ENCODE data around the gene TRIM71. TPM values are rescaled to one million over a fixed set of nuclear protein-coding genes. Genes with fewer than 3 reads are reported as not detected.

Gene TRIM71
- total RNA-seq, 1 donor from 2014 or later: 74.0 TPM

GRCh38 chr3:32903953-32904352, 86.2 kb downstream of the TRIM71 start:
- H3K36me3 Mint-ChIP-seq (ENCODE audit: low read depth, unreplicated experiment): peaks cover 3% of the 10 kb centered on the region
- no peaks in the 10 kb centered on the region for H3K9me3 Mint-ChIP-seq (ENCODE audit: unreplicated experiment)
- no peak for TF ChIP-seq CTCF (IDR thresholded peaks at IDR 0.05; ENCODE audit: unreplicated experiment)
- no peak overlapping the region for H3K4me3 Mint-ChIP-seq (ENCODE audit: unreplicated experiment)
- H3K4me1 Mint-ChIP-seq (ENCODE audit: unreplicated experiment): peaks cover 31% of the 10 kb centered on the region
- no peak for DNase-seq (ENCODE audit: low spot score)
- H3K27ac Mint-ChIP-seq (ENCODE audit: unreplicated experiment): no peak overlapping the region
- peaks cover 4% of the 10 kb centered on the region for H3K27me3 Mint-ChIP-seq (ENCODE audit: unreplicated experiment)

- TF ChIP-seq CTCF (IDR thresholded peaks at IDR 0.05; ENCODE audit: unreplicated experiment): no peak
- Mint-ChIP-seq H3K4me1 (ENCODE audit: unreplicated experiment) (no peaks in the 10 kb centered on the region), H3K27ac (ENCODE audit: unreplicated experiment) (no peak overlapping the region), H3K36me3 (ENCODE audit: low read depth, unreplicated experiment) (peaks cover 7% of the 10 kb centered on the region), H3K27me3 (ENCODE audit: unreplicated experiment) (no peaks in the 10 kb centered on the region), H3K4me3 (ENCODE audit: unreplicated experiment) (no peak overlapping the region), H3K9me3 (ENCODE audit: unreplicated experiment) (no peaks in the 10 kb centered on the region)
- no peak for DNase-seq (ENCODE audit: low spot score)
Observed at GRCh38 chr3:32909999-32910398, 92.2 kb downstream of the TRIM71 start.

- Mint-ChIP-seq H3K36me3 (ENCODE audit: low read depth, unreplicated experiment) (peaks cover 7% of the 10 kb centered on the region), H3K4me3 (ENCODE audit: unreplicated experiment) (no peak overlapping the region), H3K9me3 (ENCODE audit: unreplicated experiment) (no peaks in the 10 kb centered on the region), H3K4me1 (ENCODE audit: unreplicated experiment) (no peaks in the 10 kb centered on the region), H3K27me3 (ENCODE audit: unreplicated experiment) (no peaks in the 10 kb centered on the region), H3K27ac (ENCODE audit: unreplicated experiment) (no peak overlapping the region)
- DNase-seq (ENCODE audit: low spot score): no peak
- TF ChIP-seq CTCF (IDR thresholded peaks at IDR 0.05; ENCODE audit: unreplicated experiment): no peak
Observed at GRCh38 chr3:32910954-32911353, 93.2 kb downstream of the TRIM71 start.

GRCh38 chr3:32912046-32912445, 94.2 kb downstream of the TRIM71 start:
- no peaks in the 10 kb centered on the region for H3K9me3 Mint-ChIP-seq (ENCODE audit: unreplicated experiment)
- TF ChIP-seq CTCF (IDR thresholded peaks at IDR 0.05; ENCODE audit: unreplicated experiment): no peak
- H3K27me3 Mint-ChIP-seq (ENCODE audit: unreplicated experiment): no peaks in the 10 kb centered on the region
- no peak for DNase-seq (ENCODE audit: low spot score)
- no peak overlapping the region for H3K27ac Mint-ChIP-seq (ENCODE audit: unreplicated experiment)
- no peaks in the 10 kb centered on the region for H3K4me1 Mint-ChIP-seq (ENCODE audit: unreplicated experiment)
- H3K4me3 Mint-ChIP-seq (ENCODE audit: unreplicated experiment): no peak overlapping the region
- H3K36me3 Mint-ChIP-seq (ENCODE audit: low read depth, unreplicated experiment): peaks cover 12% of the 10 kb centered on the region

GRCh38 chr3:32913790-32914446, 96.1 kb downstream of the TRIM71 start:
- Mint-ChIP-seq H3K4me1 (ENCODE audit: unreplicated experiment) (no peaks in the 10 kb centered on the region), H3K4me3 (ENCODE audit: unreplicated experiment) (no peak overlapping the region), H3K27me3 (ENCODE audit: unreplicated experiment) (no peaks in the 10 kb centered on the region), H3K9me3 (ENCODE audit: unreplicated experiment) (no peaks in the 10 kb centered on the region), H3K27ac (ENCODE audit: unreplicated experiment) (no peak overlapping the region), H3K36me3 (ENCODE audit: low read depth, unreplicated experiment) (peaks cover 14% of the 10 kb centered on the region)
- no peak for TF ChIP-seq CTCF (IDR thresholded peaks at IDR 0.05; ENCODE audit: unreplicated experiment)
- DNase-seq (ENCODE audit: low spot score): no peak
